Mucosa of stomach (tissue), 1 donor: ENCODE measurements around the gene ICAM3.
A peak's percentile ranks its signal among the peaks of the same experiment; 100 is the strongest.
"Not testable (repeated sequence)": the region's sequence is repeated elsewhere in the genome, so short reads cannot be mapped to it uniquely, and the experiment has no call there.

ENCODE experiments used
- H3K27me3 ChIP-seq: one replicate; pipeline ENCODE4 v1.7.0; 2013; ENCODE audit warnings: mild to moderate bottlenecking, low read length; ENCODE audit not compliant: control insufficient read depth, insufficient read depth
- H3K36me3 ChIP-seq: one replicate; pipeline ENCODE4 v1.7.0; 2013; ENCODE audit warnings: low read length; ENCODE audit not compliant: control insufficient read depth, insufficient read depth
- H3K4me1 ChIP-seq: one replicate; pipeline ENCODE4 v1.7.0; 2013; ENCODE audit warnings: mild to moderate bottlenecking, low read length; ENCODE audit not compliant: control insufficient read depth, insufficient read depth
- H3K4me3 ChIP-seq: one replicate; pipeline ENCODE4 v1.7.0; 2013; ENCODE audit warnings: low read length
- H3K9ac ChIP-seq: one replicate; pipeline ENCODE4 v1.7.0; 2013; ENCODE audit warnings: mild to moderate bottlenecking, low read length, moderate library complexity
- H3K9me3 ChIP-seq: one replicate; pipeline ENCODE4 v1.7.0; 2013; ENCODE audit warnings: mild to moderate bottlenecking, low read length, moderate library complexity; ENCODE audit not compliant: control insufficient read depth
- donor health status: Pancreatic carcinoma.

Gene ICAM3

DNA sequence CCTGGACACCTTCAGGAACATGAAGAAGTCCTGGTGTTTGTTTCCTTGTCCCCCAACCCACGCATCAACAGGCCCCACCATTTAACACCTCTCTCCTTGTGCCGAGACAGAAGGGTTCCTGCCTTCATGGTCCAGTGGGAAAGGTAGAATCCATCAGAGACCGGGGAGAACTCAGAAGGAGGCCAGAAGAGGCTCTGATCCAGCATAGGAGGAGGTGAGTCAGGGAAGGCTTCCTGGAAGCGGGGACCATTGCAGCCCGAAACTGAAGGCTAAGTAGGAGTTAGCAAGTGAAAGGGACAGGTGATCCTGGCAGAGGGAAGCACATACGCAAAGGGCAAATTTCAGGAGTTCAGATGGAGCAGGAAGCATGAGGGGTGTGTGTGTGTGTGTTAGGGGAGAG, 484 bp downstream of the ICAM3 start:
- Histone ChIP-seq H3K9me3 (no peaks in the 10 kb centered on the region), H3K27me3 (no peaks in the 10 kb centered on the region), H3K36me3 (no peaks in the 10 kb centered on the region), H3K4me1 (peaks cover 9% of the 10 kb centered on the region), H3K4me3 (no peak overlapping the region), H3K9ac (peak overlapping the region; percentile 34)

DNA sequence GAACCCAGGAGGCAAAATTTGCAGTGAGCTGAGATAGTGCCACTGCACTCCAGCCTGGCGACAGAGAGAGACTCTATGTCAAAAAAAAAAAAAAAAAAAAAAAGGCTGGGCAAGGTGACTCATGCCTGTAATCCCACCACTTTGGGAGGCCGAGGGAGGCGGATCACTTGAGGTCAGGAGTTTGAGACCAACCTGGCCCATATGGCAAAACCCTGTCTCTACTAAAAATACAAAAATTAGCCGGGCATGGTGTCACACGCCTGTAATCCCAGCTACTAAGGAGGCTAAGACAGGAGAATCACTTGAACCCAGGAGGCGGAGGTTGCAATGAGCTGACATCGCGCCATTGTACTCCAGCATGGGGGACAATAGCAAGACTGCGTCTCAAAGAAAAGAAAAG, 2.7 kb downstream of the ICAM3 start:
- not testable (repeated sequence) for H3K27me3 ChIP-seq

DNA sequence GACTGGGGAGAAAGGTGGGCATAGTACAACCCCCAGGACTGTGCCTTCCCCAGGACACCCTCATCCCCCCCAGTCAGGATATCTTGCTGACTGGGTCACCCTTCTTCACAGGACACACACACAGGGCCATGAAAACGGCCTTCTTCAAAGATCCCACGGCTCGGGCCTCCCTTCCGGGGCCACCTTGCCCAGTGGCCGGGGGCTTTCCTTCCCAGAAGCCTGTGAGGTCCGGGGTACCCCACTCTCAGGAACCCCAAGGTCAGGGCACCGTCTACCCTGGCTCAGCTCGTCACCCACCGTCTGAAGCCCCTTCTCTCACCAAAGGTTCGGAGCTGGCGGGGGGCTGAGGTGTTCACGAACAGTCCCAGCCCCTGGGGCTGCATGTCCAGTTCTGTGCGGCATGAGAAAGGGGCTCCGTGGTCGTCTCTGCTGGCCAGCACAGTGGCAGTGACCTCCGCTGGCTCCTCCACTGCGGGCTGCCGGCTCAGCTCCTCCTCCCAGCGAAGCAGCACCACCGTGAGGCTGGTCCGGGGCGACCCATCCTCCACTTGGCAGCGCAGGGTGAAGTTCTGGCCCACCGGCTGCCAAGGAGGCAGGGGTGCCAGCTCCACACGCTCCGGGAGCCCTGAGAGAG, 4.0 kb downstream of the ICAM3 start:
- H3K4me3 ChIP-seq: no peak overlapping the region
- H3K9me3 ChIP-seq: no peaks in the 10 kb centered on the region
- H3K36me3 ChIP-seq: no peaks in the 10 kb centered on the region
- H3K4me1 ChIP-seq: peaks cover 19% of the 10 kb centered on the region
- no peaks in the 10 kb centered on the region for H3K27me3 ChIP-seq
- no peak overlapping the region for H3K9ac ChIP-seq

More for the DNA sequence above, 2.7 kb downstream of the ICAM3 start:
- H3K36me3 ChIP-seq, H3K9me3 ChIP-seq, H3K4me3 ChIP-seq, H3K9ac ChIP-seq: not testable (repeated sequence)
- H3K4me1 ChIP-seq: peaks cover 19% of the 10 kb centered on the region

DNA sequence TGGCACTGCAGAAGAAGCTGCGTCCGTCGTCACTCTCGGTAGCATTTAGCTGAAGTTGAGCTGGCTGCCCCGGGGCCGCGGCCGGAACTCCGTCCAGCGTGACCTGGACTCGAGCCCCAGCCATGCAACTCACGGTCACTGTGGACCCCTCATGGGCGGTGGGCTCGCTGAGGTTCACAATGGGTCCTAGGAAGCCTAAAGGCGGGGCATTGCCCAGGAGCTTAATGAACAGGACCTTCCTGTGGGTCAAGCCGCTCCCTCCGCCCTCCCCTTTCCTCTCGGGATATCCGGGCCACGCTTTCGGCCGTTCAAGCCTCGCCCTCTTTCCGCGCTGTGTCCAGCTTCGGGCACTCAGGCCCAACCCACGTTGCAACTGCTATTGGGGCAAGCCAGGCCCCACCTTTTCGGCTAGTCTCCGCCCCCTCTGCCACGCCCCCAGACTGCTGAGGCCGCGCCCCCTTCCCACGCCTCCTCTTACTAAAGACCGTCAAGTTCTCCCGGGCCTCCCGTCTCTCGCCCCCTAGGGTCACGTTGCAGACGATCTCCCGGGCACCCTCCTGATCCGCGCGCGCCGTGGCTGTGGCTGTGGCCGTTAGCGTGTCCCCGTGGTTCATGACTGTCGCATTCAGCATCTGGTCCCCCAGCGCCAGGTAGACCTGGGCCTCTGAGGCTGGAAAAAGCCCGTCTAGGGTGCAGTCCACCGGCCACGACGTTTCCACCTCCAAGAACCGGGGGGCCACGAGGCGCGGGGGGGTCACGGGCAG, 4.7 kb downstream of the ICAM3 start:
- Histone ChIP-seq H3K27me3 (no peaks in the 10 kb centered on the region), H3K9ac (peak overlapping the region; percentile 45), H3K4me3 (peak overlapping the region; percentile 79), H3K36me3 (no peaks in the 10 kb centered on the region), H3K9me3 (no peaks in the 10 kb centered on the region), H3K4me1 (peaks cover 19% of the 10 kb centered on the region)

DNA sequence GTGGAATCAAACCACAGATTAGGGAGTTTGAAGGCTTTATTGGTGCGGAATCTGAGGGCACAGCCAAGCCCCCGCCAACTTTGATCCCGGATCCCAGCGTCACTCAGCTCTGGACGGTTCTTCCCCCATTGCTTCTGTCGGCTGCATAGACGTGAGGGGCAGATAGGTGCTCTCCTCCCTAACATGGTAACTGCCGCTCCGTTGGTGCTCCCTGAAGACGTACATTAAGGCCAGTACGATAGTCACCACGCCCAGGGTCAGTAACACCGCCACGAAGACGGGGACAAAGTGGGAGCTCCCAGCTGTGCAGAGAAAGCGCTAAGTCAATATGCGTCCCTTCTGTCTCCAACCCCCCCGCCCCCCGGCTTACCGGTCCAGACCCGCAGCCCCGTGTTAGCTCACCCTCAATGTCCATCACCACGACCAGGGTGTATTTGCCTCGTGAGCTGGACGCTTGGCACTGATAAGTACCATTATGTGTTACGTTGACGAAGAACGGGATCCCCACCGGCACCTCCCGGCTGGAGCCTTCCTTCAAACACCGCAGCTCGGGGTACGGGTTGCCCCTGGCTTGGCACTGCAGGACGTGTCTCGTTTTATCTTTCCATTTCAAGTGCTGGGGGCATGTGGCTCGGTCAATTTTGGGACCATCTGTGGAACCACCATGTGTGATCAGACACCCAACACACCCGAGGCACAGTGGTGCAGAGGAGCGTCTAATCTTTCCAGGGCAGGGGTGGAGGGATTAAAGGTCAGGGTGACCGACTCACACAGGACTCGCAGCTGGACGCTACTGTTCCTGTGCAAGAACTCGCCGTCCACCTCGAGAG, 5.5 kb downstream of the ICAM3 start:
- Histone ChIP-seq H3K9ac (peak overlapping the region; percentile 45), H3K27me3 (no peaks in the 10 kb centered on the region), H3K9me3 (no peaks in the 10 kb centered on the region), H3K4me1 (peaks cover 19% of the 10 kb centered on the region), H3K36me3 (no peaks in the 10 kb centered on the region), H3K4me3 (peak overlapping the region; percentile 79)

DNA sequence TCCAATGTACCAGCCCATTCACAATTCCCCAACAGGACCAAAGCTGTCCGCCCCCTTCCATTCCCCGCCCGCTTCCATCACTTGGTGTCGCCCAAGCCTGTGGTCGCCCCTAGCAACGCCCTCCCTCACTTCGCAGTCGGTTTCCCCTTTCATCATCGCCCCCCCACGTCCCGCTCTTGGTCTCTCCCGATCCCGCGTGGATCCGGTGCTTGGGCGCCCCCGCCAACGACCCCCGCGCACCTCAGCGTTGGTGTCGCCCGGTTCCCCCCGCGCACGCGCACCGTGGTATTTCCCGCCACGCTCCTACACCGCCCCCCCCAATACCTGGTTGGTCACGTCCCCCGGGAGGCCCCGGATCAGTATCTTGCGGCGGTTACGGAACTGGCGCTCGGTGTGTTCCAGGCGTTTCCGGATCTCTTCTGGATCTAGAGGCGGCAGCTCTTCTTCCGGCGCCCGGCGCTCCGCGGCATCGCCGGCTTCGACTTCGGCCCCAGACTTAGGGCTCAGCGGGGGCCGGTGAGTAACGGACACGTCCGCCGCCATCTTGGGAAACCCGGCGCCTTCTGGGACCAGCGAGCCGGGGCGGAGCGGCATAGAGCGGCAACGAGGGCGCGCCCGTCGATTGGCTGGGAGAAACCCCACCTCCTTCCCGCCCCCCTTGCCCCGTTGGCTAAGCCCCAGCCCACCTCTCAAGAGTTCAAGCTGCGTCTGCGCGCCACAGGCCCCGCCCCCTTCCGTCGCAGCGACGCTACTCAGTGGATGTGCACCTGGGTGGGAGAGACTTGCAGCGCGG, 6.3 kb downstream of the ICAM3 start, which contains the start of gene RAVER1:
Gene RAVER1 (minus strand): TSS at position 565 of the 793 bp plus-strand sequence. CDS start 22 bp downstream, at position 543.
- H3K27me3 ChIP-seq: no peaks in the 10 kb centered on the region
- H3K9me3 ChIP-seq: no peaks in the 10 kb centered on the region
- H3K36me3 ChIP-seq: no peaks in the 10 kb centered on the region
- peak within 1 kb of the TSS; percentile 65 for H3K9ac ChIP-seq
- H3K4me1 ChIP-seq: peaks cover 19% of the 10 kb centered on the region
- peak within 1 kb of the TSS; percentile 79 for H3K4me3 ChIP-seq

DNA sequence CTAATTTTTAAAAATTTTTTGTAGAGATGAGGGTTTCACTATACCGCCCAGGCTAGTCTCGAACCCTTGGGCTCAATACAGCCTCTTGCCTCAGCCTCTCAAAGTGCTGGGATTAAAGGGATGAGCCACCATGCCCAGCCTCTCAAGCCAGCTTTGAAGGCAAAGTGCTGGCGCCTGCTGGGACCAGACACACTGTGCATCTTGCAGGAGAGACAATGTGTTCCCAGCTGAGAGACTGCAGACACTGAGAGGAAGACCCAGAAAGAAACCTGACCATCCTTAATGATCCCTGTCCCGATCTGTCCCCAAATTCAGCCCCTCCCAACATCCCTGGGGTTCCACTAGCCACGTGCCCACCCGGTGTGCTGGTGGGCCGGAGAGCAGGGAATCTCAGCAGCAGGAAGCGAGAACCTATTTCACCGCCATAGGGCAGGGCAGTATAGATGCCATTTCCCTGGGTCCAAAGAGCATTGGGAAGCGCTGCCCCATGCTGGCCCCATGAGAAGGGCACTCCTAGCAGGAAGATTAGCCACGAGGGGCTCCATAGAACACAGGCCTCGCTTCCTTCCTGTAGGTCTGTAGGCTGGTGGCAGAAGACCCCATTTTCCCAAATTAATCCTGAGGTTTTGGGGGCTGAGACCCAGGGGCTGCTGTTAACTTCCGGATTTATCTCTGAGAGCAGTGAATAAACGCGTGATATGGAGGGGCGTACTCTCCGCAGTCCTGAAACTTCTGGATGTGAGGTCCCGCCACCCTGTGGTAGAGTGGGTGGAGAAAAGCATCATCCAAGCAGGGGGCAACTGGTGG, 7.1 kb downstream of the ICAM3 start:
- Histone ChIP-seq H3K4me1 (peaks cover 19% of the 10 kb centered on the region), H3K9ac (peak overlapping the region; percentile 65), H3K36me3 (peaks cover 5% of the 10 kb centered on the region), H3K4me3 (peak overlapping the region; percentile 79), H3K27me3 (no peaks in the 10 kb centered on the region), H3K9me3 (no peaks in the 10 kb centered on the region)

DNA sequence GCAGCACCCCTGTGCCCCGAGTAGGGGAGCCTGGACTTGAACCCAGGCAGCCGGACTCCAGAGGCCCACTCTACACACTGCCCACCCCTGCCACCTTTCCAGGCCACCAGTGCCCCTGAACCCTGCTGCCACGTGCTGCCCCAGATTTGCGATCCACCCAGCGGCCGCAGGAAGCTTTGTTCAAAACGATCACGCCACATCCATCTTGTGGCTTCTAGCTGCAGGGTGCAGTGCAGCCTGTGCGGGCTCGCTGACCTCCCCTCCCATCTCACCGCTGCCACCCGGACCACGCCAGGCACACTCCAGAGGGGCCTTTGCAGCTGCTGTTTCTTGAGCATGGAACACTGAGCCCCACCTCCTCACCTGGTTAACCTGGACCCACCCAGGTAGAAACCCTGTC, 9.9 kb downstream of the ICAM3 start:
- Histone ChIP-seq H3K9me3 (no peaks in the 10 kb centered on the region), H3K4me1 (peaks cover 15% of the 10 kb centered on the region), H3K27me3 (no peaks in the 10 kb centered on the region), H3K4me3 (no peak overlapping the region), H3K36me3 (peaks cover 5% of the 10 kb centered on the region), H3K9ac (no peak overlapping the region)

DNA sequence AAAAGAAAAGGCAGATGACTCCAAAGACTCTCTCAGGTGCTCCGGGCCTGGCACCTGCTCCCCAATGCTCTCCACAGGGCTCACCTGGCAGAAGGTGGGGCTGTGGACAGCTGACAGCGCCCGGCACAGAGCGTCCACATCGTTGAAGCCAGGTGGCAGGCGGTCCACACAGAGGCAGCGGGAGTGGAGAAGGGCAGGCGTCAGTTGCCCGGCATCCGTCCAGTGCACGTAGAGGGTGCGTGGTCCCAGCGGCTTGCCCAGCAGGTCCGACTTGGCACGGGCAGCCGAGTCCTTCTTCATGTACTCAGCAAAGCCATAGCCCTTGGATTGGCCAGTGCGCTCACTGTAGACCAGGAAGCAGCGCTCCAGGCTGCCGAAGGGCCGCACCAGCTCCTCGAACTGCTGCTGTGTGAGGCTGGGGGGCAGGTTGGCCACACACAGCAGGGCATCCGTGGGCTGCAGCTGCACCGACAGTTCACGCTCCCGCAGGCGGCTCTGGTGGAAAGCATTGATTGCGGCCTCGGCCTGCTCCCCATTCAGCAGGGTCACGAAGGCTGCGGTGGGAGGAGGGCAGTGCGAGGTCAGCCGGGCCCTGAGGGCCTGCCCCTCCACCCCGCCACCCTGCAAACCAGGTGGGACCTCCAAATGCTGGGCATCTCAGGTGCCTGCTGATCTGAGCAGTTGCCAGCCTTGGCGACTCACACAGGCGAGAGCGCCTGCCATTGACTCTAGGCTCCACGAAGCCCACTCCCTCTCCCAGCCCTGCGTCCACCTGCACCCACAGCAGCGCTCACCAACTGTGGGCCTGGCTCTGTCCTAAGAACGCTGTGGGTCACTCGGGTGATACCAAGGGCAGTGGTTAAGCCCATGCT, 10.6 kb downstream of the ICAM3 start:
- no peaks in the 10 kb centered on the region for H3K9me3 ChIP-seq
- H3K4me3 ChIP-seq: no peak overlapping the region
- H3K27me3 ChIP-seq: no peaks in the 10 kb centered on the region
- peaks cover 10% of the 10 kb centered on the region for H3K4me1 ChIP-seq
- H3K36me3 ChIP-seq: peaks cover 5% of the 10 kb centered on the region
- no peak overlapping the region for H3K9ac ChIP-seq

DNA sequence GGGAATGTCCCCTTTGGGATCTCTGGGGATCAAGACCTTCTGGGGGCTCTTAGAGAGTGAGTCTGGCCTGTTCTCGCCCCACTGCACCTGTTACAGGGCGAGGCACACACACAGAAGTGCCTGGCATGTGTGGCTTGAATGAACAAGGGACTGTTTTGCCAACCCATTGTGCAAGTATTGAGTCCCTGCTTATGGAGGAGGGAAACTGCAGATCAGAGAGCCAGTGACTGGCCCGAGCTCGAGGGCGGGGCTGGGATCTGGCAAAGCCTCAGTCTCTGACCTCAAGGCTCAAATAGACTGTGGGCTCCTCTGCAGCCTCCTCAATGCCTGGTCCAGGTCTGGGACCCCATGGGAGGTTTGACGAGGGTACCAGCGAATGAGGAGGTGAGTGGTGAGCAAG, 11.6 kb downstream of the ICAM3 start:
- H3K36me3 ChIP-seq: peaks cover 5% of the 10 kb centered on the region
- H3K9ac ChIP-seq: no peak overlapping the region
- no peaks in the 10 kb centered on the region for H3K27me3 ChIP-seq
- H3K4me1 ChIP-seq: peaks cover 10% of the 10 kb centered on the region
- H3K9me3 ChIP-seq: no peaks in the 10 kb centered on the region
- no peak overlapping the region for H3K4me3 ChIP-seq
